SIG-M5 treated with dmso at 0.1 percent for 504 hours (cell line): ENCODE measurements around the gene LSAMP.
A peak's percentile ranks its signal among the peaks of the same experiment; 100 is the strongest.

ENCODE experiments used
- DNase-seq: peaks from one replicate; lab custom pipeline; 2025; ENCODE audit not compliant: unreplicated experiment; lab: John Stamatoyannopoulos, UW

LSAMP gene

GRCh38 chr3:116032176-116032575 is 413.1 kb downstream of the LSAMP start:
- DNase-seq, result no peak

- DNase-seq, result no peak
These were observed 415.0 kb downstream of the LSAMP start for GRCh38 chr3:116030131-116030850.

GRCh38 chr3:116029266-116029665 is 416.0 kb downstream of the LSAMP start:
- DNase-seq, result no peak

DNA sequence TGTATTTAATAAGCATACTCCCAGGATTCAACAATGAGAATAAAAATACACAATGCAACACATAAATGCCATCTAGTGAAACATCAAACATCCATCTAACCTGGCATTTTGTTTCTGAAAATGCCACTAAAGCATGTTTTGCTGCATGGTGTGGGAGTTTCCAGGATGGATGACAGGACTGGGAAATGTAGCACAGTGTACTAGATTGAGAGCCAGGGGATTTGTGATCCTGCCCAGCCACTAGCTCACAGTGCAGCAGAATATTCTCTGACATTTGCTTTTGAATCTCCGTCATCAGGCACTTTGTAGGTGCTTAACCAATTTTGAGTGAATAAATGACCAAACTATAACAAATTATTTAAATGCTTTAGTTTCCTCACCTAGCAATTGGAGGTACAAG is 417.1 kb downstream of the LSAMP start:
- no peak for DNase-seq

GRCh38 chr3:116020989-116021388 is 424.3 kb downstream of the LSAMP start:
- DNase-seq, result no peak

GRCh38 chr3:116020495-116020894 is 424.8 kb downstream of the LSAMP start:
- peak; percentile 53 for DNase-seq

GRCh38 chr3:116019254-116019763 is 426.0 kb downstream of the LSAMP start:
- DNase-seq, result no peak

DNA sequence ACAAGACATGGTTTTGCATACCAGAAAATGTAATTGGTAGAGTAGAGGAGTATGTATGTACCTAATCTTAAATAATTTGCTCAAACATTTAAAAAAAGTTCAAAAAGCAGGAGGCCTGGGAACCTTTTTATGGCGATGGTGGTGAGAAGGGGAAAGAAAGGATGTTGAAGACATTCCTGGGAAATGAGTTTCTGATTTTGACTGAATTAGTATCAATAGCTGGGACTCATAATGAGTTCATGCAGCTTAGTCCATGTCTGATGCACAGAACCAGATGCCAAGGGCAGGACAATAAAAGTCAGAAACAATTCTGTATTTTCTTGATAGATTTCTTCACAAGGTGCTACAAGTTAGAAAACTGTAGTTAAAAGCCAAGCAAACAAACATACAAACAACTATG is 426.6 kb downstream of the LSAMP start:
- no peak for DNase-seq

DNA sequence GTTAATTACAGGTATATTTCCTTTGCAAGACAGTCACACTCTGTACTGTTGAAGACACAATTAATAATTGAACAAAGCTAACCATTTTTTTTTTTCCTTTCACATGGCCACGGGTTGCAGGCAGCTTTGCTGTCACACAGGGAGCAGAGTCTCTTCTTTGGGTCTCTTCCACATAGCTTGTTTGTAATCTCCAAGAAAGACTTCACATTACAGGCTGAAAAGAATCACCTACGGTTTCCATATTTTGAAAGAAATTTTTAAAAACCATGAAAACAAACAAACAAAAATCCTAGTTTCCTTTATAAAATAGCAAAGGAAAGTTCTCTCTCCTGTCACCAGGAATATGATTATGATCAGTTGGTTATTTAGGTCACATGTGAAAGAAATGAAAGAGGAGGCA is 429.4 kb downstream of the LSAMP start:
- DNase-seq, result no peak

GRCh38 chr3:116007000-116007399 is 438.3 kb downstream of the LSAMP start:
- no peak for DNase-seq

- DNase-seq, result no peak
These were observed 439.9 kb downstream of the LSAMP start for GRCh38 chr3:116005404-116005803.

GRCh38 chr3:116002235-116002634 is 443.1 kb downstream of the LSAMP start:
- no peak for DNase-seq

- DNase-seq, result no peak
These were observed 444.1 kb downstream of the LSAMP start for GRCh38 chr3:116001151-116001621.

- no peak for DNase-seq
These were observed 445.0 kb downstream of the LSAMP start for GRCh38 chr3:116000311-116000710.

GRCh38 chr3:115999613-116000012 is 445.7 kb downstream of the LSAMP start:
- no peak for DNase-seq

DNA sequence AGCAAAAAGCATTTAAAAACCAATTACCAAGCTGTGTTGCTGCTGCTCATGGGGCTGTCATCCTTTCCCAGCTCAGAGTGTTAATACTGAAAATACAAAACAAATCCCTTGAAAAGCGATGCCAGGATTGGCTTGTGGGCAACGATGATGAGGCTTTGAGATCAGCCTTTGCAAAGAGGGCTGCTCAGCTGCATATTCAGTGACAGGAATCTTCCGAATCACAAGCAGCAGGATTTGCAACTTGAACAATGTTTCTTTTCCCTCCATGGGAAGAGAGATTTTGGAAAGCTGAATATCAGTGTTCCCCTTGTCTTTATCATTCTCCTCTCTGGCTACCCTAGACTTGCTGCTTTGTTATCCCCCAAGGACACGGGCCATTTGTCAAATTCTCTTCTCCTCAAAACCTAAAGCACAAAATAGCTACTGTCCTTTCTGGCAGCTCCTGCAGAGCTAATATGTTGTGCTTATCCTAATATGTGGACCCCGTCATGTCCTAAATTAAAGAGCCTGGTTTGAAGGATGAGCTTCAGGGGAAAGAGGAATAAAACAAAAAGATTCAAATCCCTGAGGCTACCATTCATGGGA is 446.2 kb downstream of the LSAMP start:
- no peak for DNase-seq

GRCh38 chr3:115996420-115997108 is 448.7 kb downstream of the LSAMP start:
- no peak for DNase-seq

DNA sequence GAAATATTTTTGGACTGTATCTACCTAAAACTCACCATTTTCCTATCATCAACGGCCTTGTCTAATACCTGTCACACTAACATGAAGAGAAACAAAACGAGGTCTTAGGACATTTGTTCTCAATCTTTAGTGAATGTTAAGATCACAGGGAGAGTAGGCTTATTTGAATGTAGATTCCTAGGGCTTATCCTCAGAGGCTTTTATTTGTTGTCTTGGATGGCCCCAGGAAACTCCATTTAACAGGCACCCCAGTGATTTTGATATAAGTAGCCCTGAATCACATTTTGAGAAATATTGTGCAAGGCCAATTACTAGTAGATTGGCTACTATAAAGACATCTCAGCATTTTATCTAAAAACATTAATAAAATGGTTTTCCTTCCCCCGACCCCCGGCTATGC is 454.6 kb downstream of the LSAMP start:
- DNase-seq, result no peak

DNA sequence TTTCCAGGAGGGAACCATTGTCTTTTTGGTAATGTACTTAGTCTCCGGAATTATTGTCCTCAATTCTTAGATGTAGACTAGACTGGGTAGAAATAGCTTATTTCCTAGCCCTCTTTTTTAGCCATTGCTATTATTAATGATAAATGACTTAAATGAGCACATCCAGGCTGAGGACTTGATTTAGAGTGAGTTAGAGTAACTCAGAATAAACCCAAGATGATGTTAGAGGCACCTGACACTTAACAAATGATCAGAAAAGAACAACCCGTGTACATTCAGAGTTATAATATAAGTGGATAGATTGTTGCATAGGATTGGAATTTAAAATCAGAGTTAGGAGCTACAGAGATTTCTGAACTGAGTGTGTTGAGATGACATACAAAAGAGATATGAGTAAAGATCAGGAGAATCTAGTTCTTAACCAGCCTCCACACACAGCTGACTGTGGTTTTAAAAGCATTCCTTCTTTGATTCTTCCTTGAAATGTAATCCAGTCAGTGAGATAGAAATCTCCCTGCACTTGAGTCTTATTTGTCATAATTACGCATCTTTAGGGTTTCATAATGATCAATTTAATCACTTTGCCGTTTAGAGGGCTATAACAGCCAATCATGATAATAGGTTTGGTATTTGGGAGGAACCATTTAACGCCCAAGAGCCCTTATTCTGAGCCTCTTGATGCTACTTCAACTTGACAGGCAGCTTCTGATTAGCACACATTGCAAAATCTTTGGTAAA is 455.4 kb downstream of the LSAMP start:
- DNase-seq, result no peak

DNA sequence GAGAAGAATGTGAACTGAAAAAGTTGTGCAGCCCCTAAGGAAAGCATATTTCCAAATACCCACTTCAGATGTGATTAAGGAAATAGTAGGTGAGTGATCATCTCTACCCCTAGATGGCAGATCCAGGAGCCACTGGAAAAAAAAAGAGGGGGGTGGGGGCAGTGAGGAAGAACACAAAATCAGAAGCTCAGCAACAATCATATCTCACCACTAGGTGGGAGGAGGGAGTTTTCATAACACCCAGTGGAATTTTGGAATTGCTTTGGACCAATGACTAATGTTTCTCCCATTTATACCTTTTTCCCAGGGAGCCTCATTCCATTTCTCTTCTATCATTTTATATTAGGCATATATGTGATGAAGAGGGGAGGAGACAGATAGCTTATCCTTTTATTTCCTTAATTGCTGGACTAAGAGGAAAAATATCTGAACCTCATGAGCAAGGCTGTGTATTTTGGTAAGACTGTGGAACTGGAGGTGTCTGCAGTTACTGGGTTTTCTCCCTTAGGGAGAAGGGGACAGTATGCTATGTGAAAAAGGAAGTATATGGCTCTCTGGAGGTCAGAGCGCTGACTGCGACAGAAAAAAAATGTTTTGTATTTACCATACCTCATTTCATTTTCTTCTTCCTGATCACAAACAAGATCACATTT is 458.6 kb downstream of the LSAMP start:
- peak; percentile 4 for DNase-seq

DNA sequence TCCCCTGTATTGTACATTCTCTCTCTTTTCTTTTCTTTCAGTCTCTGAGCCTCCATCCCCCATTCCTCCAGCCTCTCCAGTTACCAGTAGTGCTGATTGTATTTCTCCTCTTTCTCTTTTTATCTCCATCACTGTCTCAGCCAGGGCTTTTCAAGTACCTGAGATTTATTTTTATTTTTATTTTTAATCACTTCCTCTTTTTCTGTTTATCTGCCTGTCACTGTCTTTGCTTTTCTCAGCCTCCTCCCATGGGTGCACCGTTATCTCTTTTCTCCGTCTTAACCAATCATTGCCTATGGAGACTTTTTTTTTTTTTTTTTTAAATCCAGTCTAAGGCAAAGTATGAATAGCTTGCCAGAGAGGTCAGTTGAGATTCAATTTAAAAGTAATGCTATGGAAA is 462.7 kb downstream of the LSAMP start:
- no peak for DNase-seq
